ENCODE results near the gene DCDC2B. TPM values are rescaled to one million over a fixed set of nuclear protein-coding genes. Genes with fewer than 3 reads are reported as not detected.
A peak's percentile ranks its signal among the peaks of the same experiment; 100 is the strongest.

DCDC2B gene
- total and polyA plus RNA-seq, 9 of the 15 experiments (the other 6 are each of a cell fraction or from before 2014, with no cell fraction given), result not detected

- TF ChIP-seq ZNF280B (CRISPR knock-in tag; IDR thresholded peaks at IDR 0.05) (no peak), HES1 (IDR thresholded peaks at IDR 0.05; ENCODE audit: low read depth) (no peak), ZNF354B (CRISPR knock-in tag; IDR thresholded peaks at IDR 0.05) (0 out of 2 replicates have a peak, but pooled peaks have one; percentile 29), MXD1 (CRISPR knock-in tag; IDR thresholded peaks at IDR 0.05; ENCODE audit: borderline replicate concordance, poor library complexity, severe bottlenecking) (no peak), NUFIP1 (IDR thresholded peaks at IDR 0.05; ENCODE audit: partially characterized antibody) (no peak), SETDB1 (IDR thresholded peaks at IDR 0.05; ENCODE audit: low read length) (no peak), ZBTB9 (CRISPR knock-in tag; IDR thresholded peaks at IDR 0.05) (peak; percentile 58; the same call in 1 of the 2 replicates), ZNF436 (CRISPR knock-in tag; IDR thresholded peaks at IDR 0.05) (no peak), NCOA1 (IDR thresholded peaks at IDR 0.05; ENCODE audit: low read depth) (no peak), STAG1 (CRISPR knock-in tag; IDR thresholded peaks at IDR 0.05; ENCODE audit: borderline replicate concordance) (no peak), CHCHD3 (CRISPR knock-in tag; IDR thresholded peaks at IDR 0.05) (no peak), CAMTA2 (CRISPR knock-in tag; conservative IDR thresholded peaks at IDR 0.05) (no peak), ARID1B (IDR thresholded peaks at IDR 0.05) (0 out of 2 replicates have a peak, but pooled peaks have one; percentile 20), ERF (CRISPR knock-in tag; IDR thresholded peaks at IDR 0.05) (peak; percentile 83), ZNF395 (CRISPR knock-in tag; IDR thresholded peaks at IDR 0.05) (no peak), KAT2B (IDR thresholded peaks at IDR 0.05; ENCODE audit: low read depth, low read length) (no peak), ZBTB7A (IDR thresholded peaks at IDR 0.05; ENCODE audit: borderline replicate concordance, control insufficient read depth, low read depth, low read length) (no peak)
- TF ChIP-seq, protein P1, sequence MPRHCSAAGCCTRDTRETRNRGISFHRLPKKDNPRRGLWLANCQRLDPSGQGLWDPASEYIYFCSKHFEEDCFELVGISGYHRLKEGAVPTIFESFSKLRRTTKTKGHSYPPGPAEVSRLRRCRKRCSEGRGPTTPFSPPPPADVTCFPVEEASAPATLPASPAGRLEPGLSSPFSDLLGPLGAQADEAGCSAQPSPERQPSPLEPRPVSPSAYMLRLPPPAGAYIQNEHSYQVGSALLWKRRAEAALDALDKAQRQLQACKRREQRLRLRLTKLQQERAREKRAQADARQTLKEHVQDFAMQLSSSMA (CRISPR knock-in tag; IDR thresholded peaks at IDR 0.05), result no peak
- TF ChIP-seq, protein P2, sequence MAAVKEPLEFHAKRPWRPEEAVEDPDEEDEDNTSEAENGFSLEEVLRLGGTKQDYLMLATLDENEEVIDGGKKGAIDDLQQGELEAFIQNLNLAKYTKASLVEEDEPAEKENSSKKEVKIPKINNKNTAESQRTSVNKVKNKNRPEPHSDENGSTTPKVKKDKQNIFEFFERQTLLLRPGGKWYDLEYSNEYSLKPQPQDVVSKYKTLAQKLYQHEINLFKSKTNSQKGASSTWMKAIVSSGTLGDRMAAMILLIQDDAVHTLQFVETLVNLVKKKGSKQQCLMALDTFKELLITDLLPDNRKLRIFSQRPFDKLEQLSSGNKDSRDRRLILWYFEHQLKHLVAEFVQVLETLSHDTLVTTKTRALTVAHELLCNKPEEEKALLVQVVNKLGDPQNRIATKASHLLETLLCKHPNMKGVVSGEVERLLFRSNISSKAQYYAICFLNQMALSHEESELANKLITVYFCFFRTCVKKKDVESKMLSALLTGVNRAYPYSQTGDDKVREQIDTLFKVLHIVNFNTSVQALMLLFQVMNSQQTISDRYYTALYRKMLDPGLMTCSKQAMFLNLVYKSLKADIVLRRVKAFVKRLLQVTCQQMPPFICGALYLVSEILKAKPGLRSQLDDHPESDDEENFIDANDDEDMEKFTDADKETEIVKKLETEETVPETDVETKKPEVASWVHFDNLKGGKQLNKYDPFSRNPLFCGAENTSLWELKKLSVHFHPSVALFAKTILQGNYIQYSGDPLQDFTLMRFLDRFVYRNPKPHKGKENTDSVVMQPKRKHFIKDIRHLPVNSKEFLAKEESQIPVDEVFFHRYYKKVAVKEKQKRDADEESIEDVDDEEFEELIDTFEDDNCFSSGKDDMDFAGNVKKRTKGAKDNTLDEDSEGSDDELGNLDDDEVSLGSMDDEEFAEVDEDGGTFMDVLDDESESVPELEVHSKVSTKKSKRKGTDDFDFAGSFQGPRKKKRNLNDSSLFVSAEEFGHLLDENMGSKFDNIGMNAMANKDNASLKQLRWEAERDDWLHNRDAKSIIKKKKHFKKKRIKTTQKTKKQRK (IDR thresholded peaks at IDR 0.05; ENCODE audit: borderline replicate concordance, low read depth, low read length), result no peak
These were observed 29.8 kb upstream of the DCDC2B start (continued) for GRCh38 chr1:32179193-32179442.

Measured in K562 (cell line).